H9 (cell line): Measurements from ENCODE around the gene FILIP1. TPM values are rescaled to one million over a fixed set of nuclear protein-coding genes. Genes with fewer than 3 reads are reported as not detected.

Experiments
- DNase-seq: peaks from one replicate; pipeline ENCODE4 v3.0.0-alpha.2; 2017
- H2AFZ ChIP-seq: one replicate; pipeline ENCODE4 v1.6.1; 2013; ENCODE audit warnings: mild to moderate bottlenecking, low read length, control low read depth, moderate library complexity
- H2AK5ac ChIP-seq: 2 replicates; pipeline ENCODE4 v1.6.1; 2013; ENCODE audit warnings: low read length, control low read depth, mixed read lengths; ENCODE audit not compliant: insufficient read length
- H2BK120ac ChIP-seq: one replicate; pipeline ENCODE4 v1.6.1; 2013; ENCODE audit warnings: low read depth, mild to moderate bottlenecking, low read length, control low read depth, inconsistent platforms; ENCODE audit not compliant: poor library complexity, severe bottlenecking
- H2BK12ac ChIP-seq: 2 replicates; pipeline ENCODE4 v1.6.1; 2013; ENCODE audit warnings: low read length, control low read depth, mixed read lengths, low read depth; ENCODE audit not compliant: insufficient read length
- H2BK15ac ChIP-seq: 2 replicates; pipeline ENCODE4 v1.6.1; 2013; ENCODE audit warnings: low read depth, low read length, control low read depth
- H2BK20ac ChIP-seq: one replicate; pipeline ENCODE4 v1.6.1; 2013; ENCODE audit warnings: low read depth, mild to moderate bottlenecking, low read length, control low read depth, inconsistent platforms; ENCODE audit not compliant: poor library complexity, severe bottlenecking
- H2BK5ac ChIP-seq: 2 replicates; pipeline ENCODE4 v1.6.1; 2013; ENCODE audit warnings: low read length, control low read depth, mixed read lengths; ENCODE audit not compliant: insufficient read length
- H3K14ac ChIP-seq: 2 replicates; pipeline ENCODE4 v1.6.1; 2013; ENCODE audit warnings: low read length, control low read depth; ENCODE audit not compliant: insufficient read depth
- H3K18ac ChIP-seq: 2 replicates; pipeline ENCODE4 v1.6.1; 2013; ENCODE audit warnings: low read depth, mild to moderate bottlenecking, mixed read lengths, low read length, control low read depth; ENCODE audit not compliant: insufficient read length
- H3K23ac ChIP-seq: 2 replicates; pipeline ENCODE4 v1.6.1; 2013; ENCODE audit warnings: low read length, control low read depth, mixed read lengths, low read depth; ENCODE audit not compliant: insufficient read length
- H3K23me2 ChIP-seq: 2 replicates; pipeline ENCODE4 v1.6.1; 2013; ENCODE audit warnings: low read depth, mild to moderate bottlenecking, mixed read lengths, low read length, control low read depth; ENCODE audit not compliant: insufficient read length, poor library complexity, severe bottlenecking
- H3K27ac ChIP-seq: 2 replicates; pipeline ENCODE4 v1.5.1; 2013; ENCODE audit warnings: low read length, control low read depth, mixed read lengths, low read depth; ENCODE audit not compliant: insufficient read length
- H3K27me3 ChIP-seq: 2 replicates; pipeline ENCODE4 v1.6.1; 2013; ENCODE audit warnings: low read length, control low read depth, inconsistent platforms; ENCODE audit not compliant: insufficient read depth
- H3K4ac ChIP-seq: 2 replicates; pipeline ENCODE4 v1.6.1; 2013; ENCODE audit warnings: low read depth, mild to moderate bottlenecking, control low read depth, inconsistent platforms, low read length, moderate library complexity
- H3K4me1 ChIP-seq: 2 replicates; pipeline ENCODE4 v1.6.1; 2013; ENCODE audit warnings: low read length, control low read depth, inconsistent platforms; ENCODE audit not compliant: insufficient read depth
- H3K4me2 ChIP-seq: 2 replicates; pipeline ENCODE4 v1.6.1; 2013; ENCODE audit warnings: low read length, control low read depth, mixed read lengths; ENCODE audit not compliant: insufficient read length, insufficient read depth
- H3K56ac ChIP-seq: 2 replicates; pipeline ENCODE4 v1.6.1; 2013; ENCODE audit warnings: low read depth, mild to moderate bottlenecking, mixed read lengths, low read length, control low read depth; ENCODE audit not compliant: insufficient read length
- H3K79me1 ChIP-seq: 2 replicates; pipeline ENCODE4 v1.6.1; 2013; ENCODE audit warnings: low read depth, mild to moderate bottlenecking, moderate library complexity, low read length, control low read depth, inconsistent platforms; ENCODE audit not compliant: insufficient read depth, poor library complexity, severe bottlenecking
- H3K79me2 ChIP-seq: 2 replicates; pipeline ENCODE4 v1.6.1; 2013; ENCODE audit warnings: low read length, control low read depth, inconsistent platforms; ENCODE audit not compliant: insufficient read depth
- H3K9ac ChIP-seq: 2 replicates; pipeline ENCODE4 v1.6.1; 2013; ENCODE audit warnings: low read length, control low read depth, mixed read lengths; ENCODE audit not compliant: insufficient read length; ENCODE audit errors: extremely low read depth
- H3K9me3 ChIP-seq: one replicate; pipeline ENCODE4 v1.6.1; 2013; ENCODE audit warnings: low read depth, low read length, inconsistent platforms; ENCODE audit not compliant: control insufficient read depth
- H3T11ph ChIP-seq: one replicate; pipeline ENCODE4 v1.6.1; 2013; ENCODE audit warnings: mild to moderate bottlenecking, low read length, control low read depth, inconsistent platforms
- H4K20me1 ChIP-seq: one replicate; pipeline ENCODE4 v1.6.1; 2013; ENCODE audit not compliant: control insufficient read depth, insufficient read length, insufficient read depth
- H4K5ac ChIP-seq: 2 replicates; pipeline ENCODE4 v1.6.1; 2013; ENCODE audit warnings: low read depth, mild to moderate bottlenecking, mixed read lengths, low read length, control low read depth; ENCODE audit not compliant: insufficient read length
- H4K8ac ChIP-seq: replicated peaks from 2 replicates; pipeline ENCODE4 v1.6.1; 2013; ENCODE audit warnings: low read length, control low read depth, mixed read lengths, low read depth; ENCODE audit not compliant: insufficient read length
- H4K91ac ChIP-seq: 2 replicates; pipeline ENCODE4 v1.6.1; 2013; ENCODE audit warnings: low read depth, mild to moderate bottlenecking, moderate library complexity, mixed read lengths, low read length, control low read depth; ENCODE audit not compliant: insufficient read length
- H3K27ac Mint-ChIP-seq, 3 experiments: 2 replicates in 2 of 3; 3 replicates in 1 of 3; pipeline ENCODE4 v1.8.0; 2020 to 2021; ENCODE audit warnings: mixed read lengths in 3 of 3, mild to moderate bottlenecking in 1 of 3, moderate library complexity in 1 of 3
- H3K27me3 Mint-ChIP-seq: 2 replicates; pipeline ENCODE4 v1.8.0; 2021; ENCODE audit warnings: low read depth, mild to moderate bottlenecking, moderate library complexity, mixed read lengths
- H3K36me3 Mint-ChIP-seq, 3 experiments: 2 replicates in 2 of 3; 3 replicates in 1 of 3; pipeline ENCODE4 v1.8.0; 2020 to 2021; ENCODE audit warnings: low read depth in 3 of 3, mixed read lengths in 3 of 3; ENCODE audit not compliant: insufficient read depth in 1 of 3
- H3K4me1 Mint-ChIP-seq, 2 experiments: 2 replicates each; pipeline ENCODE4 v1.8.0; 2020; ENCODE audit warnings: mixed read lengths in 2 of 2
- H3K4me3 Mint-ChIP-seq, 2 experiments: 2 replicates in 1 of 2; 3 replicates in 1 of 2; pipeline ENCODE4 v1.8.0; 2020 to 2021; ENCODE audit warnings: mild to moderate bottlenecking in 2 of 2, mixed read lengths in 2 of 2, moderate library complexity in 1 of 2
- H3K9me3 Mint-ChIP-seq, 2 experiments: 2 replicates in 1 of 2; 3 replicates in 1 of 2; pipeline ENCODE4 v1.8.0; 2020; ENCODE audit warnings: mild to moderate bottlenecking in 2 of 2, mixed read lengths in 2 of 2, moderate library complexity in 1 of 2
- WGBS: extraction: QIAGEN DNeasy Blood & Tissue Kit; methylation state at CpG from one replicate; pipeline ENCODE4 v1.1.7; 2013; ENCODE audit warnings: missing lambda C conversion rate, low lambda C conversion rate, mixed read lengths; ENCODE audit not compliant: insufficient read length; ENCODE audit errors: extremely low coverage; 5-methylcytosine and 5-hydroxymethylcytosine counted together
- total RNA-seq: library from RNA; stranded (reverse); gene quantifications from 2 replicates; pipeline ENCODE4 v1.2.1, GENCODE V29; 2021
- TF ChIP-seq, protein P1 (sequence below): fragments of 200-600 bp; sonication (generic); conservative IDR thresholded peaks from 3 replicates; pipeline ENCODE4 v1.8.0; 2021; ENCODE audit warnings: antibody characterized with exemption, mild to moderate bottlenecking

The FILIP1 gene
- total RNA-seq, 1 experiment from 2014 or later = 10.5 TPM

DNA sequence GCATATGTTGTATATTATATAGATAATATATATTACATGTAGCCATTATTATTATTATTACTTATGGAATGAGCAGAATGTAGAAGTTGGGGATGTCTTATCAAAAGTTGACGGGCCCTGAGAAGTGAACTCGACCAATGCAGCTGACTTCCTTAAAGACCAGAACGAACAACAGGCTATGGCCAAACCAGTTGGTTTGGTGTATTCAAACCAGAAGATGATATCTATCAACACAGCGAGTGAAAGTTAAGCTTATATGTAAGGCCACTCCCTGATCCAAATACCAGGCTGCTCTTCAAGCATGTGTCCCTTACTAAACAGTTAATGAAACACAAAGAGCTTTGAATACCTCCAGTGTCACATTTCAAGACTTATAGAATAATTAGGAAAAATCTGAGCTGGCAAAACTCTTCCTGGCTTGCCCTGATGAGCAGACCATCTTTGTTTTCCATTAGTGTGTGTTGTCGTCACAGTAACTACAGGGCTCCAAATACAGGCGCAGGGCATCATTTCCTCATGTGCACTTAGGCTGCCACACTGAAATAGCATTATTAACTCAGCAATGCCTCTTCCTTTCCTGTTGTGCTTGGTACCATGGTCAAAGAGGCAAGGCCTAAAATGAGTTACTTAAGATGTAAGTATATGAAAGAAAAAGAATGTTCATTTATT, 6.6 kb downstream of the FILIP1 start:
- H4K5ac ChIP-seq = no peak overlapping the region
- no peaks in the 10 kb centered on the region for H3K27me3 ChIP-seq
- H2BK15ac ChIP-seq = no peak overlapping the region
- H3K79me1 ChIP-seq = no peaks in the 10 kb centered on the region
- H3K27ac ChIP-seq = no peak overlapping the region
- H2BK20ac ChIP-seq = no peak overlapping the region
- no CpG with 5 or more reads among the region's 6 CpGs for WGBS
- H3K27me3 Mint-ChIP-seq = no peaks in the 10 kb centered on the region
- no peaks in the 10 kb centered on the region for H3K36me3 Mint-ChIP-seq
- H3K4me1 Mint-ChIP-seq = peaks cover 9 to 17% of the 10 kb centered on the region in 2 experiments
- H2BK12ac ChIP-seq = no peak overlapping the region
- H3K23ac ChIP-seq = no peak overlapping the region
- H3K27ac Mint-ChIP-seq = no peak overlapping the region
- H3K9ac ChIP-seq = no peak overlapping the region
- no peak overlapping the region for H3K56ac ChIP-seq
- H4K20me1 ChIP-seq = no peaks in the 10 kb centered on the region
- no peaks in the 10 kb centered on the region for H3K9me3 Mint-ChIP-seq
- H2BK5ac ChIP-seq = no peak overlapping the region
- no peak overlapping the region for H2AK5ac ChIP-seq
- H3K23me2 ChIP-seq = no peaks in the 10 kb centered on the region
- no peak overlapping the region for H3T11ph ChIP-seq
- H3K4me3 Mint-ChIP-seq = no peak overlapping the region
- H3K14ac ChIP-seq = no peak overlapping the region
- H3K4me1 ChIP-seq = peaks cover 2% of the 10 kb centered on the region; the same call in 1 of the 2 replicates
- no peak overlapping the region for H4K91ac ChIP-seq
- no peak overlapping the region for H3K18ac ChIP-seq
- H3K4ac ChIP-seq = no peak overlapping the region
- no peak overlapping the region for H3K4me2 ChIP-seq
- no peaks in the 10 kb centered on the region for H3K9me3 ChIP-seq
- DNase-seq = no peak
- H2AFZ ChIP-seq = no peak overlapping the region
- no peak overlapping the region for H4K8ac ChIP-seq
- H3K79me2 ChIP-seq = no peaks in the 10 kb centered on the region
- no peak overlapping the region for H2BK120ac ChIP-seq
- TF ChIP-seq, protein P1, sequence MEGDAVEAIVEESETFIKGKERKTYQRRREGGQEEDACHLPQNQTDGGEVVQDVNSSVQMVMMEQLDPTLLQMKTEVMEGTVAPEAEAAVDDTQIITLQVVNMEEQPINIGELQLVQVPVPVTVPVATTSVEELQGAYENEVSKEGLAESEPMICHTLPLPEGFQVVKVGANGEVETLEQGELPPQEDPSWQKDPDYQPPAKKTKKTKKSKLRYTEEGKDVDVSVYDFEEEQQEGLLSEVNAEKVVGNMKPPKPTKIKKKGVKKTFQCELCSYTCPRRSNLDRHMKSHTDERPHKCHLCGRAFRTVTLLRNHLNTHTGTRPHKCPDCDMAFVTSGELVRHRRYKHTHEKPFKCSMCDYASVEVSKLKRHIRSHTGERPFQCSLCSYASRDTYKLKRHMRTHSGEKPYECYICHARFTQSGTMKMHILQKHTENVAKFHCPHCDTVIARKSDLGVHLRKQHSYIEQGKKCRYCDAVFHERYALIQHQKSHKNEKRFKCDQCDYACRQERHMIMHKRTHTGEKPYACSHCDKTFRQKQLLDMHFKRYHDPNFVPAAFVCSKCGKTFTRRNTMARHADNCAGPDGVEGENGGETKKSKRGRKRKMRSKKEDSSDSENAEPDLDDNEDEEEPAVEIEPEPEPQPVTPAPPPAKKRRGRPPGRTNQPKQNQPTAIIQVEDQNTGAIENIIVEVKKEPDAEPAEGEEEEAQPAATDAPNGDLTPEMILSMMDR = no peak
